ENCODE data around the gene TMEM184C.

The TMEM184C gene

DNA sequence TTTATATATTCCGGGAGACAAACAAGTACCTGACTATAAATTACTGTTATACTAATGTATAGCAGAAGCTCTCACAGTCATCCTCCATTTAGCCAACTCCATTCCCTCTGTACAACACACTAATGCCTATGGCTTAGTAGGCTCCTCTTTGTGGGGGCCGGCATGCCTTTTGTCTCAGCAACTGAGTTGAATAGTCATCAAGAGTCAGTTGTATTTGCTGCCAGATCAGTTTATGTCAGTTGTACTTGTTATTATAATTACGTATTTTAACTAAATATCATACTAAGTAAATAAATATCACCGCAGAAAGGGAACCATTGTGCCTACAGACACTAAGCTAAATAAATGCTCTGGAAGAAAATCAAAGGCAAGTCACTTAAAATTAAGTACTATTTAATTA lies 56.9 kb downstream of the TMEM184C start:
- no peak for DNase-seq

- no peak for DNase-seq
These were observed 57.3 kb downstream of the TMEM184C start for GRCh38 chr4:147674496-147674895.

DNA sequence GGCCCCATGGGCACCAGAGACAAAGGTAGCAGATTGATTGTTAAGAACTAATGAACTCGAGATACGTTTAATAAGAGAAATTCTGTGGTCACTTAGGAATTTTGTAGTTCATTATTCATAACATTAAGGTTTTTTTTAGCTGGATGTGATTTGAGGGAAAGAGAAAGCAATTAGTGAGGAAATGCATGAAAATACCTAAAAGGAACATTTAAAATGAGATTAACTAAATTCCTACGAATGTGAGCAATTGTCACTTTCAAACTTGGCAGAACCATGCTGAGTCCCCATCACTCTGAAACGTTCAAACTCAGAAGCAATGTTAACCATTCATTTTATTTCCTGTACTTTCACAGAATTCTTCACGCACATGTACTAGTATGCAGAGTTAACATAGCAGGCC lies 60.9 kb downstream of the TMEM184C start:
- DNase-seq, result no peak

- no peak for DNase-seq
These were observed 61.8 kb downstream of the TMEM184C start for GRCh38 chr4:147678796-147679549.

GRCh38 chr4:147682755-147683154 lies 65.6 kb downstream of the TMEM184C start:
- no peak for DNase-seq

DNA sequence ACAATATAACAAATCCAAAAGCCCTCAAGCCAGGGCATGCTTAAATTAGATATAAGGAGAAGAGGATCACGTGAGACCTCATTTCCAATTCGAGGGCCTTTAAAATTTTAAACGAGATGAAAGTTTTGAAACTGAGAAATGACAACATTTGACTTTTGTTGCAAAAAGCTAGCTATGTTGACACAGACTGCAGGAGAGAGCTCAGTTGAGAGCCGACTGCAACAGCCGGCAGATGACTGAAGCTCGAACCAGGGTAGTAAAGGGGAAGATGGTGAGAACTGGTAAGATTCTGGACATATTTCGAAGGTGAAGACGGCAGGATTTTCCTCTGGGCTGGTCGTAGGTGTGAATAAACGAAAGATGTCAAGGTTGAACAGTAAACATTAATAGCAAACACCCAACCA lies 66.0 kb downstream of the TMEM184C start:
- no peak for DNase-seq

DNA sequence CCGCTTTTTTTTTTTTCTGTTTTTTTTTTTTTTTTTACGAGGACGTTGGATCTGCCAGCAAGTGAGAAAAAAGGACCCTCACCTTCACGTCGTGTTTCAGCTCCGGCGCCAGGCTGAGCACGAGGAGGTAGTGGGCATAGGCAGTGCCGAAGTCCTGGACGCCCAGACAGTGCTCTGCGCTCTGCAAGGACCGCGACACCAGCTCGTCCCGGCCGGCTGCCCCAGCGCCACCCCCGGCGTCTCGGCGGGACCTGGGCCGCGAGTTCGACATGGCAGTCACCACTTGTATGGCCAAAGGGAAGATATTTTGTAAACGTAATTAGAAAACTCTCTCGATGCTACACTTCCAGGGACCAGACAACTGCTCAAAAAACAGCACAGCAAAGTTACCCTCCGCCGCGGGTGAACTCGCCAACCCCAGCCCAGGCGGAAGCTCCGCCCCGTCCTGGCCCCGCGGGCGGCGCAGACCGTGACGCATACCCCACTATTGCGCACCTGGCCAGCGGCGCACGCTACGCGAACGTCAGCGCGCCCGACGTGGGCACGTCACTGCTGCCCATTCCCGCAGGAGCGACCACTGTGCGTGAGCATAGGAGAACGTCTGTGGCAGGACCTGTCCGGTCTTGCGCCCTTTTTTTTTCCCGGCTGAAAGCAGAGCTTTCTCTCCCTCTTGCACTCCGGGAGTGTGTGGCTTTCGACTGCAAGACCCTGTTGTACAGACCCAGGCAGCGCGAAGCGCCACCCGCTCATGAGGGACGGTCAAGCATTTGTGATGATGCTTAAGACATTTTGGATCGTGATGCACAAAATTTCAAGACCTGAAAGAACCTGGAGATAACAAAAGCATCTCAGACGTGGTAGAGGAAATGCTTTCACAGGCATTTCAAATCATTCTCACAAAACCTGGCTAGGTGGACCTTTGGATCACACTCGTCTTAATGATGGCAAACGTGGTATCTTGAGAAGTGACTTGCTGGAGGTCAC lies 66.8 kb downstream of the TMEM184C start, which contains the start of gene PRMT9:
Gene PRMT9 (minus strand): TSS at position 447 of the 984 bp plus-strand sequence. CDS start 176 bp downstream, at position 271.
- DNase-seq, result peak; percentile 25

GRCh38 chr4:147689067-147689466 lies 71.9 kb downstream of the TMEM184C start:
- DNase-seq, result no peak

DNA sequence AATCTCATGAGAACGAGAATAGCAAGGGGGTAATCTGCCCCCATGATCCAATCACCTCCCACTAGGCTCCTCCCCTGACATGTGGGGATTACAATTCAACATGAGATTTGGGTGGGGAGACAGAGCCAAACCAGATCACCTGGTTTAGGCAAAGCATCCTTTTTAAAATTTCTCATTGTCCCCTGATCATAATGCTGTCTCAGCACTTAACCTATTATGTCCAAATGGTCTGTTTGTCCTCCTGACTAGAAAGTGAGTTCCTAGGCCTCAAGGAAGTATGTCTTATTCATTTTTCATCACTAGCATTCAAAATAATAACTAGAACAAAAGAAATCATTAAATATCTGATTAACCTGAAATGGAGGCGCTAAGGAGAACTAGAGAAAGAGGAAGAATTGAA lies 74.6 kb downstream of the TMEM184C start:
- no peak for DNase-seq

DNA sequence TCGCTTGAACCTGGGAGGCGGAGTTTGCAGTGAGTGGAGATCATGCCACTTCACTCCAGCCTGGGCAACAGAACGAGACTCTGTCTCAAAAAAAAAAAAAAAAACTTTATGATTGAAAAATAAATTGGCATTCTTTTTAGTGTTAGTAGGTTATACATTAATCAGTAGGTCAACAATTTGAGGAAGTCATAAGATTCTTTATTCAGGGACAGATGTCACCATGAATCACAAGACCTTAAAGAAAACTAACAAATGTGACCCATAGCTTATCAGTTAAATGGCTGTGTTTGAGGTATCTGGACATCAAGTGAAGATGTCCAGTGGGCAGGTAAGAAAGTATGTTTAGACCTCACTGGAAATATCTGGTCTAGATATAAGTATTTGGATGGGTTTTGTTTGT lies 76.0 kb downstream of the TMEM184C start:
- no peak for DNase-seq

GRCh38 chr4:147696866-147697265 lies 79.7 kb downstream of the TMEM184C start:
- DNase-seq, result no peak

GRCh38 chr4:147704846-147705245 lies 87.6 kb downstream of the TMEM184C start:
- DNase-seq, result no peak

GRCh38 chr4:147707892-147708672 lies 90.9 kb downstream of the TMEM184C start:
- DNase-seq, result peak; percentile 19

GRCh38 chr4:147709999-147710398 lies 92.8 kb downstream of the TMEM184C start:
- no peak for DNase-seq

DNA sequence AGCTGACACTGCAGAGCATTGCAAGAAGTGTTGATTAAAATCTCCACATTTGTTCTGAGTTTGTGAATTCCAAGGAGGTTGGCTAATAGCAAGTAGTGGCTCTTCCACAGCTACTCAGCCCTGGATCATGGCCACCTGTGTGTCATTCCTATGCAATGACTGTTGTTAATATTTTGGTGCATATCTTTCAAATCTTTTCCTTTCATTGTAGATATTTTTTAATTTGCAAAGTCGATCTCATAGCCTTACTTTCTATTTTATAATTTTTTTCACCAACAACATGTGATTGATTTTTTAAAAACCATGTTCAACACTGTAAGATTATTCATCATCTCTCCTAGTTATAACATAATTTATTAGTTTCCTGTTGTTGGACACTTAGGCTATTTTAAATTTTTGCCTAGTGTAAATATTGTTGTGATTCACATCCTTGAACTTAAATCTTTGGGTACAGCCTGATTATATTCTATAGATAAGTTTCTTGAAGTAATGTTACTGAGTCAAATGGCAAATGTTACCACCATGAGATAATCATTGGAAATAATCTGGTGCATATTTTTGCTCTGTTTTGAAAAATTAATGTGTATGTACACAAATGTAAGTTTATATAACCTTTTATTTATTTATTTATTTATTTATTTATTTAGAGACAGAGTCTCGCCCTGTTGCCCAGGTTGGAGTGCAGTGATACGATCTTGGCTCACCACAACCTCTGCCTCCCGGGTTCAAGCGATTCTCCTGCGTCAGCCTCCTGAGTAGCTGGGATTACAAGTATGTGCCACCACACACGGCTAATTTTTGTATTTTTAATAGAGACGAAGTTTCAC lies 97.6 kb downstream of the TMEM184C start:
- DNase-seq, result no peak

GRCh38 chr4:147717878-147718277 lies 100.7 kb downstream of the TMEM184C start:
- DNase-seq, result no peak
